ENCODE data around the gene FNDC3B.

The FNDC3B gene

DNA sequence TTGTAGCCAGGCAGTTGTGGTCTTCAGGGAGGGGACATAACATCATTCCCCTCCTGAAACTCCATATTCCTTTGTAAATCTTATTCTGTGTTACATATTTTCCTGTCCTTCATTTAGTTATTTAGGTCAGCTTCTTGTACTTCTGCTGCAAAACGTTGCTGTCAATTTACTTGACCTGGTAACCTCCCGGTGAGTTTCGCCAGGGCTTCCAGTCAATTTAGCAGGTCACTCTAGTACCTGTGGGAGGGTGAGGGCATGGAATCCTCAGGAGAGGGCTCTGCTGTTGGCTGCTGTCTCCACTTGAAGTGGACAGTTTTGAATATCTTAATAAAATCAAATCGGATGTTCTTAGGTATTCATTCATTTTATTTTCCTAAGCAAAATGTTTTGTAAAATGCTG lies 29.6 kb downstream of the FNDC3B start:
- TF ChIP-seq POLR2AphosphoS5 (IDR thresholded peaks at IDR 0.05; ENCODE audit: low read depth, low read length) (no peak), FOXP2 (optimal IDR thresholded peaks at IDR 0.05; ENCODE audit: borderline replicate concordance, extremely low read depth, extremely low read length, insufficient read depth) (no peak), SIN3A (IDR thresholded peaks at IDR 0.05; ENCODE audit: borderline replicate concordance, insufficient read depth, low read length) (no peak), TAF1 (IDR thresholded peaks at IDR 0.05; ENCODE audit: borderline replicate concordance, insufficient read depth, low read length) (no peak)
- TF ChIP-seq, protein P1, sequence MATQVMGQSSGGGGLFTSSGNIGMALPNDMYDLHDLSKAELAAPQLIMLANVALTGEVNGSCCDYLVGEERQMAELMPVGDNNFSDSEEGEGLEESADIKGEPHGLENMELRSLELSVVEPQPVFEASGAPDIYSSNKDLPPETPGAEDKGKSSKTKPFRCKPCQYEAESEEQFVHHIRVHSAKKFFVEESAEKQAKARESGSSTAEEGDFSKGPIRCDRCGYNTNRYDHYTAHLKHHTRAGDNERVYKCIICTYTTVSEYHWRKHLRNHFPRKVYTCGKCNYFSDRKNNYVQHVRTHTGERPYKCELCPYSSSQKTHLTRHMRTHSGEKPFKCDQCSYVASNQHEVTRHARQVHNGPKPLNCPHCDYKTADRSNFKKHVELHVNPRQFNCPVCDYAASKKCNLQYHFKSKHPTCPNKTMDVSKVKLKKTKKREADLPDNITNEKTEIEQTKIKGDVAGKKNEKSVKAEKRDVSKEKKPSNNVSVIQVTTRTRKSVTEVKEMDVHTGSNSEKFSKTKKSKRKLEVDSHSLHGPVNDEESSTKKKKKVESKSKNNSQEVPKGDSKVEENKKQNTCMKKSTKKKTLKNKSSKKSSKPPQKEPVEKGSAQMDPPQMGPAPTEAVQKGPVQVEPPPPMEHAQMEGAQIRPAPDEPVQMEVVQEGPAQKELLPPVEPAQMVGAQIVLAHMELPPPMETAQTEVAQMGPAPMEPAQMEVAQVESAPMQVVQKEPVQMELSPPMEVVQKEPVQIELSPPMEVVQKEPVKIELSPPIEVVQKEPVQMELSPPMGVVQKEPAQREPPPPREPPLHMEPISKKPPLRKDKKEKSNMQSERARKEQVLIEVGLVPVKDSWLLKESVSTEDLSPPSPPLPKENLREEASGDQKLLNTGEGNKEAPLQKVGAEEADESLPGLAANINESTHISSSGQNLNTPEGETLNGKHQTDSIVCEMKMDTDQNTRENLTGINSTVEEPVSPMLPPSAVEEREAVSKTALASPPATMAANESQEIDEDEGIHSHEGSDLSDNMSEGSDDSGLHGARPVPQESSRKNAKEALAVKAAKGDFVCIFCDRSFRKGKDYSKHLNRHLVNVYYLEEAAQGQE (IDR thresholded peaks at IDR 0.05; ENCODE audit: insufficient read depth in 1 of 2, low read depth in 2 of 2, low read length in 2 of 2) = no peak

DNA sequence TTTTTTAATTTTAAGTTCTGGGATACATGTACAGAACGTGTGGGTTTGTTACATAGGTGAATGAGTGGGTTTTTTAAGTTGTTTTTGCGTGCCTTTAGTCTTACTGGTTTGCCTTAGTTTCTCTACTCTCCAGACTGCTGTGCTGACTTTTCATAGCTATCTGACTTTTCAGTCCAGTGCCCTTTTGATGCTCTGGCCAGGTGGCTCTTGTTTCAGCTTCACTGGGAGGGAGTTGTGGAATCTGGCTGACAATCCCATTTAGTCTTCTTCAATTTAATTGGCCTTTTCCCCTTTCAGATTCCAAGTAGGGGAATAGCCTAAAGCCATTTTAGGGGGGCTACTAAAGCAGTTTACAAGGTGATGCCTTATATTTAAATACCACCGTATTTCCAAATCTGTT lies 30.1 kb downstream of the FNDC3B start:
- no peak for TF ChIP-seq SIN3A (IDR thresholded peaks at IDR 0.05; ENCODE audit: borderline replicate concordance, insufficient read depth, low read length)
- no peak for TF ChIP-seq TAF1 (IDR thresholded peaks at IDR 0.05; ENCODE audit: borderline replicate concordance, insufficient read depth, low read length)
- TF ChIP-seq, protein P1 (IDR thresholded peaks at IDR 0.05; ENCODE audit: insufficient read depth in 1 of 2, low read depth in 2 of 2, low read length in 2 of 2) = no peak
- TF ChIP-seq POLR2AphosphoS5 (IDR thresholded peaks at IDR 0.05; ENCODE audit: low read depth, low read length) = no peak
- no peak for TF ChIP-seq FOXP2 (optimal IDR thresholded peaks at IDR 0.05; ENCODE audit: borderline replicate concordance, extremely low read depth, extremely low read length, insufficient read depth)

DNA sequence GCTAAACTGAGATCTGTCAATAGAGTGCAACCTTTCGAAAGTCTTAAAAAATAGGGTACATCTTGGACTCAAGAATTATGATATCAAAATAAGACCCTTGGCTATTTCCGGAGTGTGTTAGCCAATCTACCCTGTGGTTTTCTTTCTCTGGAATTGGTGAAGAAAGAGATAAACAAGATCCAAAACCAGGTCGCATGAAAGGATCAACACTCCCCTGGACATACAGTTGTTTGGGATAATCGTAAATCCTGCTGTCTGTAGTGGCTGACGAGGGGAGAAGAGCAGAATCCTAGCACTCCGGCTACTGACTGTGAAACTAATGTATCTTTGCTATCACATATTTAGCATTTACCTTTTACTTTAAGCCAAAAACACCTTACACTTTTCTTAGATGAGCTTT lies 30.9 kb downstream of the FNDC3B start:
- no peak for TF ChIP-seq TAF1 (IDR thresholded peaks at IDR 0.05; ENCODE audit: borderline replicate concordance, insufficient read depth, low read length)
- TF ChIP-seq FOXP2 (optimal IDR thresholded peaks at IDR 0.05; ENCODE audit: borderline replicate concordance, extremely low read depth, extremely low read length, insufficient read depth) = no peak
- TF ChIP-seq, protein P1 (IDR thresholded peaks at IDR 0.05; ENCODE audit: insufficient read depth in 1 of 2, low read depth in 2 of 2, low read length in 2 of 2) = no peak
- no peak for TF ChIP-seq SIN3A (IDR thresholded peaks at IDR 0.05; ENCODE audit: borderline replicate concordance, insufficient read depth, low read length)
- no peak for TF ChIP-seq POLR2AphosphoS5 (IDR thresholded peaks at IDR 0.05; ENCODE audit: low read depth, low read length)

DNA sequence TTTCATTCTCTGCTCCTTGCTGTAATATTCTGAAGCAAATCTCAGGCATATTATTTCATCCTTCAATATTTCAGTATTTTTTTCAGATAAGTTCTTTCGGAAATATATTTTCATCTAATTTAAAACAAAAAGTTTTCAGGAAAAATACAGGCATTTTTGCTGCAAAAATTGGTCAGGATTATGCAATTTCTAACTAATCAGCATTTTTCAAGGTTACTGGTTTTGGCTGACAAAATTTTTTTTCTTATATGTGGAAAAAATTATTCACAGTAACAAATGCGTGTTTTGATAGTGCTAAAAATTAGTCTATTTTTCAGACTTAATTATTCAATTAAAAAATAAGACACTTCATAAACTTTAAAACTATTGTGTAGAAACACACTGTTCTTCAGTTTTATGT lies 31.4 kb downstream of the FNDC3B start:
- TF ChIP-seq, protein P1 (IDR thresholded peaks at IDR 0.05; ENCODE audit: insufficient read depth in 1 of 2, low read depth in 2 of 2, low read length in 2 of 2) = no peak
- TF ChIP-seq TAF1 (IDR thresholded peaks at IDR 0.05; ENCODE audit: borderline replicate concordance, insufficient read depth, low read length) (no peak), FOXP2 (optimal IDR thresholded peaks at IDR 0.05; ENCODE audit: borderline replicate concordance, extremely low read depth, extremely low read length, insufficient read depth) (no peak), SIN3A (IDR thresholded peaks at IDR 0.05; ENCODE audit: borderline replicate concordance, insufficient read depth, low read length) (no peak), POLR2AphosphoS5 (IDR thresholded peaks at IDR 0.05; ENCODE audit: low read depth, low read length) (no peak)

Measured in PFSK-1 (cell line).